Neural cell (in vitro differentiated cells): ENCODE data around the gene CEP295NL. TPM values are rescaled to one million over a fixed set of nuclear protein-coding genes. Genes with fewer than 3 reads are reported as not detected.
A peak's percentile ranks its signal among the peaks of the same experiment; 100 is the strongest.

ENCODE experiments used
- H2AFZ ChIP-seq: fragments of 200-600, 300-800 bp; sonication (generic), shearing (Covaris generic); 2 replicates; pipeline ENCODE4 v1.6.0; 2014; ENCODE audit warnings: low read depth, mild to moderate bottlenecking, antibody characterized with exemption, low read length, moderate library complexity
- H3F3A ChIP-seq: fragments of 200-600 bp; shearing (Covaris generic); 2 replicates; pipeline ENCODE4 v1.6.1; 2016; ENCODE audit warnings: mild to moderate bottlenecking, moderate library complexity, mixed read lengths, antibody characterized with exemption, low read length; ENCODE audit not compliant: insufficient read depth, poor library complexity, severe bottlenecking
- H3K27ac ChIP-seq: fragments of 200-600, 300-800 bp; sonication (generic), shearing (Covaris generic); 2 replicates; pipeline ENCODE4 v1.5.1; 2014; ENCODE audit warnings: mild to moderate bottlenecking, low read length, moderate library complexity
- H3K27me3 ChIP-seq: fragments of 300-800, 200-600 bp; sonication (generic), shearing (Covaris generic); 2 replicates; pipeline ENCODE4 v1.6.0; 2014; ENCODE audit warnings: mild to moderate bottlenecking, low read depth, low read length, moderate library complexity; ENCODE audit not compliant: insufficient read depth
- H3K36me3 ChIP-seq: fragments of 300-800, 200-600 bp; sonication (generic), shearing (Covaris generic); 2 replicates; pipeline ENCODE4 v1.5.1; 2014; ENCODE audit warnings: mild to moderate bottlenecking, antibody characterized with exemption, low read length, moderate library complexity; ENCODE audit not compliant: insufficient read depth
- H3K4me2 ChIP-seq: fragments of 300-800, 200-600 bp; sonication (generic), shearing (Covaris generic); 2 replicates; pipeline ENCODE4 v1.6.0; 2014; ENCODE audit warnings: mild to moderate bottlenecking, low read length
- H3K4me3 ChIP-seq: fragments of 300-800, 200-600 bp; sonication (generic), shearing (Covaris generic); 2 replicates; pipeline ENCODE4 v1.5.1; 2014; ENCODE audit warnings: mild to moderate bottlenecking, low read length, moderate library complexity
- H3K79me2 ChIP-seq: fragments of 200-600 bp; shearing (Covaris generic); replicated peaks from 2 replicates; pipeline ENCODE4 v1.6.0; 2014; ENCODE audit warnings: mild to moderate bottlenecking, low read length, moderate library complexity; ENCODE audit not compliant: insufficient read depth
- H3K9ac ChIP-seq: fragments of 300-800, 200-600 bp; sonication (generic), shearing (Covaris generic); 2 replicates; pipeline ENCODE4 v1.6.1; 2016; ENCODE audit warnings: mild to moderate bottlenecking, low read length, mixed read lengths
- H3K9me2 ChIP-seq: fragments of 200-600 bp; shearing (Covaris generic); 2 replicates; pipeline ENCODE4 v1.6.1; 2016; ENCODE audit warnings: mild to moderate bottlenecking, low read length, mixed read lengths; ENCODE audit not compliant: insufficient read depth
- H3K9me3 ChIP-seq: fragments of 200-600, 300-800 bp; sonication (generic), shearing (Covaris generic); 2 replicates; pipeline ENCODE4 v1.6.1; 2016; ENCODE audit warnings: mild to moderate bottlenecking, mixed run types, low read length, moderate library complexity, mixed read lengths
- H4K20me1 ChIP-seq: fragments of 200-600 bp; shearing (Covaris generic); 2 replicates; pipeline ENCODE4 v1.6.1; 2016; ENCODE audit warnings: mild to moderate bottlenecking, mixed run types; ENCODE audit not compliant: insufficient read depth
- CTCF ChIP-seq: fragments of 450-650 bp; IDR thresholded peaks from 2 replicates; pipeline ENCODE4 v1.5.1; 2014; ENCODE audit warnings: antibody characterized with exemption, mild to moderate bottlenecking, moderate library complexity; ENCODE audit not compliant: poor library complexity, severe bottlenecking
- EP300 ChIP-seq: fragments of 450-650 bp; conservative IDR thresholded peaks from 2 replicates; pipeline ENCODE4 v1.6.1; 2014; ENCODE audit warnings: antibody characterized with exemption, mild to moderate bottlenecking, moderate library complexity; ENCODE audit not compliant: poor library complexity, severe bottlenecking
- EZH2 ChIP-seq: fragments of 200-600, 300-800 bp; shearing (Covaris generic), sonication (generic); IDR thresholded peaks from 2 replicates; pipeline ENCODE4 v1.6.1; 2014; ENCODE audit warnings: antibody characterized with exemption, low read length, borderline replicate concordance, mild to moderate bottlenecking; ENCODE audit not compliant: insufficient read depth, poor library complexity, severe bottlenecking
- MXI1 ChIP-seq: fragments of 450-650 bp; conservative IDR thresholded peaks from 2 replicates; pipeline ENCODE4 v1.6.1; 2014; ENCODE audit warnings: antibody characterized with exemption, mild to moderate bottlenecking; ENCODE audit not compliant: poor library complexity, severe bottlenecking
- POLR2AphosphoS5 ChIP-seq: IDR thresholded peaks from 2 replicates; pipeline ENCODE4 v1.6.1; 2012
- RAD21 ChIP-seq: fragments of 450-650 bp; conservative IDR thresholded peaks from 2 replicates; pipeline ENCODE4 v1.6.1; 2014; ENCODE audit warnings: antibody characterized with exemption, mild to moderate bottlenecking, moderate library complexity
- REST ChIP-seq: IDR thresholded peaks from 2 replicates; pipeline ENCODE4 v1.6.1; 2012; ENCODE audit warnings: borderline replicate concordance
- SMC3 ChIP-seq: fragments of 450-650 bp; conservative IDR thresholded peaks from 2 replicates; pipeline ENCODE4 v1.6.1; 2014; ENCODE audit warnings: antibody characterized with exemption, mild to moderate bottlenecking, moderate library complexity; ENCODE audit not compliant: poor library complexity
- TAF1 ChIP-seq: IDR thresholded peaks from 2 replicates; pipeline ENCODE4 v1.6.1; 2012; ENCODE audit warnings: low read depth
- polyA plus RNA-seq: library from polyadenylated mRNA; depleted of rRNA; stranded (reverse); fragments of >200 nt; gene quantifications from 2 replicates; pipeline ENCODE4 v1.2.3, GENCODE V29; 2014

Gene CEP295NL
- polyA plus RNA-seq, 1 donor from 2014 or later = not detected

GRCh38 chr17:78923660-78924453 is 20.9 kb upstream of the CEP295NL start:
- H3F3A ChIP-seq = no peaks in the 10 kb centered on the region
- peak overlapping the region; percentile 31 for H3K27ac ChIP-seq
- H2AFZ ChIP-seq = no peak overlapping the region
- H3K27me3 ChIP-seq = no peaks in the 10 kb centered on the region
- peak; percentile 38 for TF ChIP-seq MXI1
- no peak for TF ChIP-seq TAF1
- no peaks in the 10 kb centered on the region for H3K9me3 ChIP-seq
- H4K20me1 ChIP-seq = no peaks in the 10 kb centered on the region
- H3K9ac ChIP-seq = peak overlapping the region; percentile 76
- H3K79me2 ChIP-seq = peaks cover 57% of the 10 kb centered on the region
- no peaks in the 10 kb centered on the region for H3K9me2 ChIP-seq
- peak overlapping the region; percentile 91 for H3K4me3 ChIP-seq
- H3K36me3 ChIP-seq = no peaks in the 10 kb centered on the region
- peak overlapping the region; percentile 89 for H3K4me2 ChIP-seq

- H3K9ac ChIP-seq = peak overlapping the region; percentile 76
- H3K27me3 ChIP-seq = no peaks in the 10 kb centered on the region
- H3K4me3 ChIP-seq = peak overlapping the region; percentile 91
- H2AFZ ChIP-seq = no peak overlapping the region
- H3K79me2 ChIP-seq = peaks cover 65% of the 10 kb centered on the region
- H4K20me1 ChIP-seq = no peaks in the 10 kb centered on the region
- H3K36me3 ChIP-seq = no peaks in the 10 kb centered on the region
- no peaks in the 10 kb centered on the region for H3K9me2 ChIP-seq
- no peaks in the 10 kb centered on the region for H3F3A ChIP-seq
- TF ChIP-seq EP300 = no peak
- no peak for TF ChIP-seq REST
- no peak for TF ChIP-seq CTCF
- no peak for TF ChIP-seq SMC3
- TF ChIP-seq EZH2 = no peak
- TF ChIP-seq RAD21 = no peak
- TF ChIP-seq MXI1 = no peak
- no peak for TF ChIP-seq TAF1
- TF ChIP-seq POLR2AphosphoS5 = no peak
- H3K9me3 ChIP-seq = no peaks in the 10 kb centered on the region
- no peak overlapping the region for H3K4me2 ChIP-seq
- peak overlapping the region; percentile 20 for H3K27ac ChIP-seq
These were observed 20.0 kb upstream of the CEP295NL start for GRCh38 chr17:78922816-78923498.
